ENCODE data around the gene XRCC5. TPM values are rescaled to one million over a fixed set of nuclear protein-coding genes. Genes with fewer than 3 reads are reported as not detected.
A peak's percentile ranks its signal among the peaks of the same experiment; 100 is the strongest.

XRCC5 gene
- total RNA-seq, 2 donors from 2014 or later, result 300 to 324 TPM

DNA sequence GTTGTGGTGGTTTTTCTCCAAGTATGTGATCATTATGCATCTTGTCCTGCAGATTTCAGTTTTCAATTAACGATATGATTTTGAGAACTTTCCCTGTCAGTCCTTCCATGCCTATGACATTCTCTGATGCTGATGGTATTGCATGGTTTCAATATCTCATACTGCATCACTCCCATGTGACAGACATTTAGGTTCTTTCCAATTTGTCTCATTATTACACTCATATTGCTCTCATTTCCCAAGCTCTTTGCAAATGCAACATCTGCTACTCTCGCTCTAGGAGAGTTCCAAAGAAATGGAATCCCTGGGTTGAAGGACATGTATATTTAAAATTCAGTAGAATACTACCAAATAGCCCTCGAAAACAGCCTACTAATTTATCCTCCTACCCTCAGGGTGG, 137.6 kb downstream of the XRCC5 start:
- H3K9me3 Mint-ChIP-seq, result peaks cover 2 to 10% of the 10 kb centered on the region in 2 donors
- no peaks in the 10 kb centered on the region for H3K36me3 Mint-ChIP-seq (ENCODE audit: insufficient read depth in 2 of 2)
- no peaks in the 10 kb centered on the region for H3K27me3 Mint-ChIP-seq (ENCODE audit: low read depth)
- no peak overlapping the region for H3K4me3 Mint-ChIP-seq
- H3K4me1 Mint-ChIP-seq (ENCODE audit: low read depth), result peaks cover 6% of the 10 kb centered on the region
- no peak overlapping the region for H3K27ac Mint-ChIP-seq
- ATAC-seq (replicated peaks in 1 of 2) (peak in 1 of 2 donors; percentile 26), DNase-seq (no peak)

Other genes with a start within 250 kb of the XRCC5 start
- gene MREG, start 95.8 kb upstream of the XRCC5 start, total RNA-seq, result 10 to 100 TPM in 1 of 2 donors, 1 to 10 TPM in 1; 9.0 to 10.8 TPM
- 10 to 100 TPM; 28.4 to 29.7 TPM for gene PECR, start 27.5 kb upstream of the XRCC5 start, total RNA-seq
- gene TMEM169, start 27.4 kb upstream of the XRCC5 start, total RNA-seq, result 1 to 10 TPM; 1.6 TPM